Measurements from ENCODE around the gene PRDM7. TPM values are rescaled to one million over a fixed set of nuclear protein-coding genes. Genes with fewer than 3 reads are reported as not detected.
"Not testable (repeated sequence)": the region's sequence is repeated elsewhere in the genome, so short reads cannot be mapped to it uniquely, and the experiment has no call there.

Gene PRDM7
- polyA plus RNA-seq (not detected in 2 replicates), polyA minus RNA-seq (not detected in 2 replicates)

GRCh38 chr16:90077240-90077756 lies at the start of gene PRDM7:
Gene PRDM7 (minus strand): TSS chr16:90077331. CDS start chr16:90075910, 1,421 bp downstream.
- Histone ChIP-seq H3K9me2 (ENCODE audit: insufficient read depth, low read length) (no peaks in the 10 kb centered on the region), H3K4me2 (ENCODE audit: low read length) (no peak within 1 kb of the TSS), H2AFZ (ENCODE audit: low read depth, low read length) (no peak within 1 kb of the TSS), H3F3A (ENCODE audit: insufficient read depth, low read length, poor library complexity, severe bottlenecking) (no peaks in the 10 kb centered on the region), H3K79me2 (replicated peaks; ENCODE audit: insufficient read depth, low read length) (no peaks in the 10 kb centered on the region), H3K9ac (ENCODE audit: low read length) (peak within 1 kb of the TSS; percentile 12), H3K9me3 (ENCODE audit: low read length) (no peaks in the 10 kb centered on the region), H3K36me3 (ENCODE audit: insufficient read depth, low read length) (no peaks in the 10 kb centered on the region), H4K20me1 (ENCODE audit: insufficient read depth) (no peaks in the 10 kb centered on the region), H3K27me3 (ENCODE audit: insufficient read depth, low read depth, low read length) (peaks cover 6% of the 10 kb centered on the region), H3K4me3 (ENCODE audit: low read length) (peak within 1 kb of the TSS; percentile 64), H3K27ac (ENCODE audit: low read length) (no peak within 1 kb of the TSS)
- TF ChIP-seq REST (IDR thresholded peaks at IDR 0.05; ENCODE audit: borderline replicate concordance), result no peak
- no peak for TF ChIP-seq EZH2 (IDR thresholded peaks at IDR 0.05; ENCODE audit: borderline replicate concordance, insufficient read depth, low read length, poor library complexity, severe bottlenecking)
- TF ChIP-seq CTCF (IDR thresholded peaks at IDR 0.05; ENCODE audit: poor library complexity, severe bottlenecking), result no peak
- no peak for TF ChIP-seq POLR2AphosphoS5 (IDR thresholded peaks at IDR 0.05)
- TF ChIP-seq TAF1 (IDR thresholded peaks at IDR 0.05; ENCODE audit: low read depth), result no peak
- no peak for TF ChIP-seq MXI1 (conservative IDR thresholded peaks at IDR 0.05; ENCODE audit: poor library complexity, severe bottlenecking)
- no peak for TF ChIP-seq SMC3 (conservative IDR thresholded peaks at IDR 0.05; ENCODE audit: poor library complexity)
- no peak for TF ChIP-seq RAD21 (conservative IDR thresholded peaks at IDR 0.05)
- TF ChIP-seq EP300 (conservative IDR thresholded peaks at IDR 0.05; ENCODE audit: poor library complexity, severe bottlenecking), result no peak

GRCh38 chr16:90121846-90122245 lies 44.7 kb upstream of the PRDM7 start:
- H3K4me3 ChIP-seq (ENCODE audit: low read length); H3K4me2 ChIP-seq (ENCODE audit: low read length); H3K27ac ChIP-seq (ENCODE audit: low read length); H4K20me1 ChIP-seq (ENCODE audit: insufficient read depth); H3K27me3 ChIP-seq (ENCODE audit: insufficient read depth, low read depth, low read length); H3F3A ChIP-seq (ENCODE audit: insufficient read depth, low read length, poor library complexity, severe bottlenecking); H3K79me2 ChIP-seq (replicated peaks; ENCODE audit: insufficient read depth, low read length); H3K9me3 ChIP-seq (ENCODE audit: low read length); H3K9me2 ChIP-seq (ENCODE audit: insufficient read depth, low read length); H3K9ac ChIP-seq (ENCODE audit: low read length); H2AFZ ChIP-seq (ENCODE audit: low read depth, low read length); H3K36me3 ChIP-seq (ENCODE audit: insufficient read depth, low read length): not testable (repeated sequence)

GRCh38 chr16:90107617-90108016 lies 30.5 kb upstream of the PRDM7 start:
- not testable (repeated sequence) for H3K4me2 ChIP-seq (ENCODE audit: low read length); H3K4me3 ChIP-seq (ENCODE audit: low read length); H3K36me3 ChIP-seq (ENCODE audit: insufficient read depth, low read length); H2AFZ ChIP-seq (ENCODE audit: low read depth, low read length); H3F3A ChIP-seq (ENCODE audit: insufficient read depth, low read length, poor library complexity, severe bottlenecking); H4K20me1 ChIP-seq (ENCODE audit: insufficient read depth); H3K79me2 ChIP-seq (replicated peaks; ENCODE audit: insufficient read depth, low read length); H3K27me3 ChIP-seq (ENCODE audit: insufficient read depth, low read depth, low read length); H3K9me3 ChIP-seq (ENCODE audit: low read length); H3K9ac ChIP-seq (ENCODE audit: low read length); H3K27ac ChIP-seq (ENCODE audit: low read length); H3K9me2 ChIP-seq (ENCODE audit: insufficient read depth, low read length)

GRCh38 chr16:90107060-90107459 lies 29.9 kb upstream of the PRDM7 start:
- not testable (repeated sequence) for H3K27ac ChIP-seq (ENCODE audit: low read length); H3K4me2 ChIP-seq (ENCODE audit: low read length); H3K36me3 ChIP-seq (ENCODE audit: insufficient read depth, low read length); H3F3A ChIP-seq (ENCODE audit: insufficient read depth, low read length, poor library complexity, severe bottlenecking); H3K9ac ChIP-seq (ENCODE audit: low read length); H3K9me2 ChIP-seq (ENCODE audit: insufficient read depth, low read length); H3K79me2 ChIP-seq (replicated peaks; ENCODE audit: insufficient read depth, low read length); H3K4me3 ChIP-seq (ENCODE audit: low read length); H4K20me1 ChIP-seq (ENCODE audit: insufficient read depth); H3K27me3 ChIP-seq (ENCODE audit: insufficient read depth, low read depth, low read length); H3K9me3 ChIP-seq (ENCODE audit: low read length); H2AFZ ChIP-seq (ENCODE audit: low read depth, low read length)

GRCh38 chr16:90106271-90106670 lies 29.1 kb upstream of the PRDM7 start:
- H4K20me1 ChIP-seq (ENCODE audit: insufficient read depth); H3K79me2 ChIP-seq (replicated peaks; ENCODE audit: insufficient read depth, low read length); H3K36me3 ChIP-seq (ENCODE audit: insufficient read depth, low read length); H3K4me2 ChIP-seq (ENCODE audit: low read length); H3K9me3 ChIP-seq (ENCODE audit: low read length); H3K9me2 ChIP-seq (ENCODE audit: insufficient read depth, low read length); H2AFZ ChIP-seq (ENCODE audit: low read depth, low read length); H3K27me3 ChIP-seq (ENCODE audit: insufficient read depth, low read depth, low read length); H3K4me3 ChIP-seq (ENCODE audit: low read length); H3K27ac ChIP-seq (ENCODE audit: low read length); H3F3A ChIP-seq (ENCODE audit: insufficient read depth, low read length, poor library complexity, severe bottlenecking); H3K9ac ChIP-seq (ENCODE audit: low read length): not testable (repeated sequence)

All from neural cell (in vitro differentiated cells).